ENCODE data around the gene NIF3L1. TPM values are rescaled to one million over a fixed set of nuclear protein-coding genes. Genes with fewer than 3 reads are reported as not detected.

The NIF3L1 gene
- 1 to 10 TPM; 7.3 to 7.6 TPM for total RNA-seq

GRCh38 chr2:200888704-200889625 is at the start of gene NIF3L1, which contains the start of gene PPIL3:
Gene NIF3L1 (plus strand): TSS chr2:200889371. CDS start chr2:200891944, 2,573 bp downstream.
Gene PPIL3 (minus strand): TSS chr2:200889077. CDS start chr2:200887615, 1,462 bp downstream.
- H3K4me3 ChIP-seq = peak within 1 kb of the TSS; percentile 27 to 85
- H3K27me3 ChIP-seq = no peaks in the 10 kb centered on the region
- peak within 1 kb of the TSS; percentile 86 to 99 (median 96) for H3K27ac ChIP-seq
- 0% methylated on average over 27 to 50 of the region's 50 CpGs for WGBS, 2 donors
- no peaks in the 10 kb centered on the region for H3K9me3 ChIP-seq
- DNase-seq (peak; percentile 95 to 98 (median 96)), ATAC-seq (peak; percentile 96)
- intact Hi-C loops (cut with DNase I) = no loop called here
- peak in 2 of 3 donors; percentile 75 to 80 for TF ChIP-seq POLR2A (IDR thresholded peaks at IDR 0.05)
- peak in 2 of 7 experiments; percentile 5 to 7 for TF ChIP-seq CTCF (IDR thresholded peaks at IDR 0.05)
- peaks cover 0 to 3% of the 10 kb centered on the region in 2 donors for H3K36me3 ChIP-seq (replicated peaks in 1 of 2; ENCODE audit: insufficient read depth in 1 of 2, low read depth in 2 of 2)
- H3K4me1 ChIP-seq = peaks cover 31% of the 10 kb centered on the region

GRCh38 chr2:200839513-200839912 is 49.7 kb upstream of the NIF3L1 start:
- H3K4me3 ChIP-seq = no peak overlapping the region
- H3K9me3 ChIP-seq = no peaks in the 10 kb centered on the region
- no peaks in the 10 kb centered on the region for H3K4me1 ChIP-seq
- TF ChIP-seq CTCF (IDR thresholded peaks at IDR 0.05) = no peak
- TF ChIP-seq POLR2A (IDR thresholded peaks at IDR 0.05) = no peak
- DNase-seq = no peak
- ATAC-seq = no peak
- intact Hi-C loops (cut with DNase I) = no loop called here
- 87 to 96% methylated on average over 3 of the region's 3 CpGs for WGBS, 2 donors
- H3K27ac ChIP-seq = no peak overlapping the region
- H3K36me3 ChIP-seq (replicated peaks in 1 of 2; ENCODE audit: insufficient read depth in 1 of 2, low read depth in 2 of 2) = no peaks in the 10 kb centered on the region
- no peaks in the 10 kb centered on the region for H3K27me3 ChIP-seq

- DNase-seq (no peak), ATAC-seq (no peak)
- intact Hi-C loops (cut with DNase I) = no loop called here
- Histone ChIP-seq H3K9me3 (no peaks in the 10 kb centered on the region), H3K4me3 (no peak overlapping the region), H3K36me3 (replicated peaks in 1 of 2; ENCODE audit: insufficient read depth in 1 of 2, low read depth in 2 of 2) (no peaks in the 10 kb centered on the region), H3K27me3 (no peaks in the 10 kb centered on the region), H3K27ac (no peak overlapping the region), H3K4me1 (no peaks in the 10 kb centered on the region)
- 86% methylated on average over 10 to 24 of the region's 24 CpGs for WGBS, 2 donors
- no peak for TF ChIP-seq POLR2A (IDR thresholded peaks at IDR 0.05)
- TF ChIP-seq CTCF (IDR thresholded peaks at IDR 0.05) = no peak
Observed at GRCh38 chr2:200843993-200844948, 44.9 kb upstream of the NIF3L1 start.

- Histone ChIP-seq H3K27me3 (no peaks in the 10 kb centered on the region), H3K9me3 (no peaks in the 10 kb centered on the region), H3K4me3 (no peak overlapping the region), H3K27ac (no peak overlapping the region), H3K36me3 (replicated peaks in 1 of 2; ENCODE audit: insufficient read depth in 1 of 2, low read depth in 2 of 2) (no peaks in the 10 kb centered on the region), H3K4me1 (no peaks in the 10 kb centered on the region)
- TF ChIP-seq CTCF (IDR thresholded peaks at IDR 0.05) = no peak
- TF ChIP-seq POLR2A (IDR thresholded peaks at IDR 0.05) = no peak
- intact Hi-C loops (cut with DNase I) = no loop called here
- no peak for DNase-seq
- ATAC-seq = no peak
- WGBS, 2 donors = 73 to 76% methylated on average over 3 to 4 of the region's 5 CpGs
Observed at GRCh38 chr2:200845194-200845593, 44.0 kb upstream of the NIF3L1 start.
